ENCODE measurements around the gene CAMKMT. TPM values are rescaled to one million over a fixed set of nuclear protein-coding genes. Genes with fewer than 3 reads are reported as not detected.

Gene CAMKMT
- total RNA-seq, 2 experiments from 2014 or later, result 12.1 to 14.1 TPM

- Mint-ChIP-seq H3K4me3 (no peak overlapping the region), H3K4me1 (ENCODE audit: low read depth) (peaks cover 3% of the 10 kb centered on the region), H3K27ac (no peak overlapping the region), H3K36me3 (ENCODE audit: low read depth) (peaks cover 7% of the 10 kb centered on the region), H3K9me3 (no peaks in the 10 kb centered on the region), H3K27me3 (no peaks in the 10 kb centered on the region)
- ATAC-seq, result no peak
- intact Hi-C loops (cut with micrococcal nuclease), result no loop called here
- no peak for DNase-seq
- no peak for TF ChIP-seq CTCF (IDR thresholded peaks at IDR 0.05)
- ChIA-PET CTCF (interaction anchor here (0.7 to 0.9 kb wide), 2 partner anchors 20 to 67 kb away, joined by 4 read pairs; no protein-coding TSS in a partner anchor), POLR2A (interaction anchor here (0.7 kb wide), 1 partner anchor 96 kb away, joined by 3 read pairs; no protein-coding TSS in a partner anchor)
Measured at GRCh38 chr2:44546459-44547127, 184.8 kb downstream of the CAMKMT start.

DNA sequence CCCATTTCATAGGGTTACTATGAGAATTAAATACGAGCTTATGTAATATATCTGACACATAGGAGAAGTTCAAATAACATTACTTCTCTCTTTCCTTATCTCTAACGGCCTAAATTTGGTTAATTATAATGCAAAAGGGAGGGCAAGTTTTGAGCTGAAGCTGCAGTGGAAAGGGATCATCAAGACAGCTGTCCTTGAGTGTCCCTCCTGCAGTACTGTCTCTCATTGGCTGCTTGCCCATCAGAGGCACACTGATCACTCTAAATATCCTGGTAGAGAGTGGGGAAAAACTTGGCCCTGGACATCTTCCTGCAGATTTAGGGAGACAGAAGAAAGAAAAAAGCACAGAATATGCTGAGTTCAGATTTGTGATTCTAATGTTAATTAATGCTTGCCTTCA lies 186.0 kb downstream of the CAMKMT start:
- DNase-seq (no peak), ATAC-seq (no peak)
- Mint-ChIP-seq H3K9me3 (no peaks in the 10 kb centered on the region), H3K36me3 (ENCODE audit: low read depth) (peaks cover 7% of the 10 kb centered on the region), H3K4me3 (no peak overlapping the region), H3K4me1 (ENCODE audit: low read depth) (peaks cover 3% of the 10 kb centered on the region), H3K27me3 (no peaks in the 10 kb centered on the region), H3K27ac (no peak overlapping the region)
- POLR2A ChIA-PET, result interaction anchor here (1.0 kb wide), 1 partner anchor 13 kb away, joined by 5 read pairs; no protein-coding TSS in a partner anchor
- intact Hi-C loops (cut with micrococcal nuclease), result no loop called here
- TF ChIP-seq CTCF (IDR thresholded peaks at IDR 0.05), result no peak
- CTCF ChIA-PET, result interaction anchor here (0.9 to 1.6 kb wide), 2 partner anchors 13 to 19 kb away, joined by 4 read pairs; no protein-coding TSS in a partner anchor

DNA sequence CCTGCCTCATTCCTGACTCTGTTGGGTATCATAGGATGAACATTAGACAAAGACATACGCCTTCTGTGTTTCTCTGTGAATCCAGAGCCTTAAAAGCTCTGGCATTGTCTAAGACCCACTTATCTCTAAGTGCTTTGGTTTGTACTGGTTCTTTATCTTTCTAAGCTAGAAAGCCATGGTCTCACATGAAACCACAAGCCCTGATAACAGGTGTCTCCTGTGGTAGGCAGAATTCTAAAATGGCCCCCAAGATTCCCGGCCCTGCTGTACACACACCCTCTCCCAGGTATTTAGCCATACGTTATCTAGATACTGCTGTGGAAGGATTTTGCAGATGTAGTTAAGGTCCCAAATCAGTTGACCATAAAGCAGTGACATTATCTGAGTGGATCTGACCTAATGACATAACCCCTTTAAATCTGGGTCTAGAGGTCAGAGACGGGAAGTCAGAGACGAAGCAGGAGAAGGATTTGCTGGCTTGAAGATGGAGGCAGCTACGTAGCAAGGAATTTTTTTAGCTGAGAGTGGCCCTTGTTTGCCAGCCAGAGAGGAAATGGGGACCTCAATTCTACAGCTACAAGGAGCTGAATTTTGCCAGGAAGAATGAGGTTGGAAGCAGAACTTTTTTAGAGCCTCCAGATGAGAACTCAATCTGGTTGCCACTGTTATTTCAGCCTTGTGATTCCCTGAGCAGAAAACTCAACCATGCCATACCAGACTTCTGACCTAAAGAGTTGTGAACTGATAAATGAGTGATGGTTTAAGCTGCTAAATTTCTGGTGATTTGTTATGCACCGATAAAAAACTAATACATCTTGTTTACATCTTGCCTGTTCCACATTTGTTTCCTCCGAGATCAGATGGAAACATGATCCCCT lies 186.7 kb downstream of the CAMKMT start:
- intact Hi-C loops (cut with micrococcal nuclease), result no loop called here
- no peaks in the 10 kb centered on the region for H3K9me3 Mint-ChIP-seq
- CTCF ChIA-PET, result interaction anchor here (1.1 to 1.6 kb wide), 2 partner anchors 12 to 407 kb away, joined by 3 to 4 read pairs; no protein-coding TSS in a partner anchor
- no peaks in the 10 kb centered on the region for H3K27me3 Mint-ChIP-seq
- ATAC-seq, result no peak
- DNase-seq, result no peak
- H3K36me3 Mint-ChIP-seq (ENCODE audit: low read depth), result peaks cover 7% of the 10 kb centered on the region
- no peak for TF ChIP-seq CTCF (IDR thresholded peaks at IDR 0.05)
- H3K4me1 Mint-ChIP-seq (ENCODE audit: low read depth), result peaks cover 3% of the 10 kb centered on the region
- H3K4me3 Mint-ChIP-seq, result no peak overlapping the region
- H3K27ac Mint-ChIP-seq, result no peak overlapping the region
- POLR2A ChIA-PET, result interaction anchor here (1.0 kb wide), 1 partner anchor 12 kb away, joined by 5 read pairs; no protein-coding TSS in a partner anchor

- ATAC-seq (no peak), DNase-seq (no peak)
- Mint-ChIP-seq H3K4me3 (no peak overlapping the region), H3K4me1 (ENCODE audit: low read depth) (peaks cover 3% of the 10 kb centered on the region), H3K9me3 (no peaks in the 10 kb centered on the region), H3K27me3 (no peaks in the 10 kb centered on the region), H3K36me3 (ENCODE audit: low read depth) (peaks cover 8% of the 10 kb centered on the region), H3K27ac (no peak overlapping the region)
- ChIA-PET CTCF (interaction anchor here (1.1 to 1.6 kb wide), 2 partner anchors 12 to 406 kb away, joined by 3 to 4 read pairs; no protein-coding TSS in a partner anchor), POLR2A (no interaction called here)
- intact Hi-C loops (cut with micrococcal nuclease), result no loop called here
- no peak for TF ChIP-seq CTCF (IDR thresholded peaks at IDR 0.05)
Measured at GRCh38 chr2:44549099-44549471, 187.3 kb downstream of the CAMKMT start.

Data from activated CD8-positive, alpha-beta T cell treated with anti-CD3 and anti-CD28 coated beads for 36 hours (primary cell).